ENCODE results near the gene P3H2. TPM values are rescaled to one million over a fixed set of nuclear protein-coding genes. Genes with fewer than 3 reads are reported as not detected.

P3H2 gene
- total RNA-seq, 1 experiment from 2014 or later, result 82.2 TPM

Other genes with a start within 250 kb of the P3H2 start
- gene CLDN1, start 201.5 kb upstream of the P3H2 start, total RNA-seq (2021; ENCODE audit: unreplicated experiment), result 30.9 TPM

Measured in Panc1 (cell line).